Muscle of arm (tissue), 12 donors: ENCODE results near the gene TBC1D5. TPM values are rescaled to one million over a fixed set of nuclear protein-coding genes. Genes with fewer than 3 reads are reported as not detected.
"Not testable (repeated sequence)": the region's sequence is repeated elsewhere in the genome, so short reads cannot be mapped to it uniquely, and the experiment has no call there.

ENCODE experiments used
- DNase-seq: peaks from one replicate; pipeline ENCODE4 v3.0.0-alpha.2; 2013
- polyA plus RNA-seq, 12 donors: library from polyadenylated mRNA; unstranded; fragments of 120-200 nt; gene quantifications; one replicate each; pipeline ENCODE4 v1.2.1, GENCODE V29; 2013; ENCODE audit not compliant: insufficient read length in 12 of 12

Gene TBC1D5
- polyA plus RNA-seq, 12 donors = 26.0 to 38.1 (median 33.3) TPM; not detected in 1

DNA sequence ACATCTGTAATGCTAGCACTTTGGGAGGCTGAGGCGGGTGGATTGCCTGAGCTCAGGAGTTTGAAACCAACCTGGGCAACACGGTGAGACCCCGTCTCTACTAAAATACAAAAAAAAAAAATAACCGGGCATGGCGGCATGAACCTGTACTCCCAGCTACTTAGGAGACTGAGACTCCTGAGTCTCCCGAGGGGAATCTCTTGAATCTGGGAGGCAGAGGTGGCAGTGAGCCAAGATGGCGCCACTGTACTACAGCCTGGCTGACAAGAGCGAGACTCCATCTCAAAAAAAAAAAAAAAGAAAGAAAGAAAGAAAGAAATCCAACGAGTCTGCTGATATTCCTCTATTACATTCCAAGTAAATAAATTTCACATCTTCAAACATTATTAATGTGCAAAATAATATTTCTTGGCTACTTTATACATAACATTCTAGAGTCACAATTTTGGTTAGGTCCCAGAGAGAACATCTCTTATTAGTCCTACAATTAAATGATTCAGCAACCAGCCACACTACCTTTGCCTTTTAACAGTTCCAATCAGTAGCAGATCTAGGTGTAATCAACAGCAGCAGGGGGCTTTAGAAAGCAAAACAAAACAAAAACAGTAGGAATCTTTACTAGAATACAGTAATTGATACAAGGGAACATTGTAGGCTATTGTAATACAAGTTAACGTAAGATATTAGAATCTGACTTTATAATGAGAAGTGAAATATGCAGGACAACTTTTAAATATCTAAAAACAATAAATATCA is 195.8 kb downstream of the TBC1D5 start:
- no peak for DNase-seq

DNA sequence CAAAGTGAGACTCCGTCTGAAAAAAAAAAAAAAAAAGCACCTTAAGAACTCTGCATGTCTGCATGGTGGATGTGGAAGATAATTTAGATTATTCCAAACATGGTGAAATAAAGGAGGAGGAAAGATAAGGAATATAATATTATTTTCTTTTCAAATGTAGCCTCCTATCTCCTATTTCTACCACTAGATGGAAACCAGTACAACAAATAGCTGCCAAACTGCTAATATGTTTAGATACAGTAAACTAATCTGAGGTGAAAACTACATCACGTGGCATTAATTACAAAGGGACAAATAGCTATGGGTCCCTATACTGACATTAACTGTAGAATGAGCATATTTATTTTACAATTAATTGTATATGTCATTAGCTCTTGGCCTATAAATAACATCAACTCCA is 197.8 kb downstream of the TBC1D5 start:
- no peak for DNase-seq

DNA sequence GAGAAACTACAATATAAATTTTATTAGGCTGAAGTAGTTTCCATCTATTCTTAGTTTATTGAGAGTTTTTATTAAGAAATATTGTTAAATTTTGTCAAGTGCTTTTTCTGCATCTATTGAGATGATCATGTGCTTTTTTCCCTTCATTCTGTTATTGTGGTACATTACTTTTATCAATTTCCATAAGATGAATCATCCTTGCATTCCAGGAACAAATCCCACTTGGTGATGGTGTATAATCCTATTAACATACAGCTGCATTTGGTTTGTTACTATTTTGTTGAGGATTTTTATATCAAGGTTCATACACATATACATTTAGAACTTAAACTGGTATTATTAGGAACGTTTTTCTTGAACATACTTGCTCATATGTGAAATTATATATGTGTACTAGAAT is 199.8 kb downstream of the TBC1D5 start:
- no peak for DNase-seq

DNA sequence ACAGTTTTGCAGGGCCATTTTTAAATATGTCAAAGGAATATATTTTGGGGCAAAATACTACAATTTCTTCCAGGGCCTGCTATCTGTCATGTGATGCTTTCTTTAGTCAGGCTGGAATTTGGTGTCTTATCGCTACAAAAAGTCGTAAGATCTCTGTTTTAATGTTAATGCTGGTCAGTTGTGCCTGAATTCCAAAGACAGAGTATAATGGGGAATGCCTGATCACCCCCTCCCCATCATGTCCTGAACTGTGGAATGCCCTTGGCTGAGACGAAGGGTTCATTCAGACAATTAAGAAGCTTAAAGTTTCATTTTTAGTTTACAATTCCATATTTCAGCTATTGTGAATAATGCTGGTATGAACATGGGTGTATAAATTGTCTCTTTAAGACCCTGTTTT is 203.0 kb downstream of the TBC1D5 start:
- no peak for DNase-seq

DNA sequence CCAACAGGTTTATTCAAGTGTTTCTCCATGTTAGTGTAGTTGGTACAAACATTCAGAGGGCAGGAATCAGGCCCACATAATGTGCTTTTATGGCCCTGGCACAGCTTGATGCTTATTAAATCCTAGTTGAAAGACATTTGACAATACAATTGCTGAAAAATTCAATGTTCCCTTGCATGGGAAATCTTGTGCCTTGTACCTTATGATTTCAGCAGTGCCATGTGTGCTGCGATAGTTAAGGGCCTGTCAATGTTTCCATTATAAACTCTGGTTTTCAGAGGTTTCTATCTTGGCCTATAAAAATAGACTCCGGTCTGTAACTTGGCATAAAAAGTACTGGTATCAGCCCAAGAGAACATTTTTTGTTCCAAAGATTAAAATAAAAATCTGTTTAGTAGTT is 207.2 kb downstream of the TBC1D5 start:
- DNase-seq = peak; percentile 35

DNA sequence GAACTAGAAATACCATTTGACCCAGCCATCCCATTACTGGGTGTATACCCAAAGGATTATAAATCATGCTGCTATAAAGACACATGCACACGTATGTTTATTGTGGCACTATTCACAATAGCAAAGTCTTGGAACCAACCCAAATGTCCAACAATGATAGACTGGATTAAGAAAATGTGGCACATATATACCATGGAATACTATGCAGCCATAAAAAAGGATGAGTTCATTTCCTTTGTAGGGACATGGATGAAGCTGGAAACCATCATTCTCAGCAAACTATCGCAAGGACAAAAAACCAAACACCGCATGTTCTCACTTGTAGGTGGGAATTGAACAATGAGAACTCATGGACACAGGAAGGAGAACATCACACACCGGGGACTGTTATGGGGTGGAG is 210.0 kb downstream of the TBC1D5 start:
- not testable (repeated sequence) for DNase-seq

DNA sequence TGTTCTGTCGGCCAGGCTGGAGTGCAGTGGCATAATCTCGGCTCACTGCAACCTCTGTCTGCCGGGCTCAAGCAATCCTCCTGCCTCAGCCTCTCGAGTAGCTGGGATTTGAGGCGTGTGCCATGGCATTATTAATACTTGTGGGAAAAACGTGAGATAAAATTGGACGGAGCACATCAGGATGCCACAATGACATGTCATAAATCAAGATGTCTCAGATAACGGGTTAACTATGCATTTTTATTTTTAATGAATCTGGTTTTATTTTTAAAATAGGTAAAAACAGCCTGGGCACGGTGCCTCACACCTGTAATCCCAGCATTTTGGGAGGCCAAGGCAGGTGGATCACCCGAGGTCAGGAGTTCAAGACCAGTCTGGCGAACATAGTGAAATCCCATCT is 212.8 kb downstream of the TBC1D5 start:
- no peak for DNase-seq

DNA sequence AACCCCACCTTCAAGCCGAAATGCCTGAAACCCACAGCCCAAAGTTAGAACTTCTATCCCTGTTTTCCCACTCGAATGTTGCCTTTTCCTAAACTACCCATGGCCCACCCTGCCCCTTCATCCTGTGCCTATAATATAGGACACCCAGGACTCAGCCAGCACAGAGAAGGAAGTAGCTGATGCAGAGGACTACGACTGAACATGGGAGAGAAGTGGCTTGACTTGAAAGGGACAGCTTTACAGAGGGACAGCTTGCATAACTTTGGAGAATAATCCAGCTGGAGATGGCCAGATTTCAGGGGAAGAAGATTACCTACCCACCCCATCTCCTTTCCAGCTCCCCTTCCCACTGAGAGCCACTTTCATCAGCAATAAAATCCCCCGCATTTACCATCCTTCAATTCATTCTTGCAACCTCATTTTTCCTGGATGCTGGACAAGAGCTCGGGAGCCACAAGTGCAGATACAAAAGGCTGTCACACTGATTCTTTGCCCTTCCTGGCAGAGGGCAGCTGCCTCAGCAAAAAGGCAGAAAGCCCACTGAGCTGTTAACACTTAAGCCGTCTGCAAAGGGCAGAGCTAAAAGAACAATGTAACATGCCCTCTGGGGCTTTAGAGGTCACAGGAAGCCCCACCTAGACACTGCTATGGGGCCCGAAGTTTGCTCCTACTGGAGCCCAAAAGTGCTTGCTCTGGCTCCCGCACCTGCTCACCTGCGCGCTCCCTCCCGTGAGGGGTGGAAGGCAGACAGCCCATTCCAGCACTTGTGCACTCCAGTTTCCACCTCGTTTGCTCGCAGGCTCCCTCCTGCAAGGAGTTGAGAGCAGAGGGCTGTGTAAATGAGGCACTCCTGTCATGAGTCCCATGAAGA is 224.0 kb downstream of the TBC1D5 start:
- no peak for DNase-seq

DNA sequence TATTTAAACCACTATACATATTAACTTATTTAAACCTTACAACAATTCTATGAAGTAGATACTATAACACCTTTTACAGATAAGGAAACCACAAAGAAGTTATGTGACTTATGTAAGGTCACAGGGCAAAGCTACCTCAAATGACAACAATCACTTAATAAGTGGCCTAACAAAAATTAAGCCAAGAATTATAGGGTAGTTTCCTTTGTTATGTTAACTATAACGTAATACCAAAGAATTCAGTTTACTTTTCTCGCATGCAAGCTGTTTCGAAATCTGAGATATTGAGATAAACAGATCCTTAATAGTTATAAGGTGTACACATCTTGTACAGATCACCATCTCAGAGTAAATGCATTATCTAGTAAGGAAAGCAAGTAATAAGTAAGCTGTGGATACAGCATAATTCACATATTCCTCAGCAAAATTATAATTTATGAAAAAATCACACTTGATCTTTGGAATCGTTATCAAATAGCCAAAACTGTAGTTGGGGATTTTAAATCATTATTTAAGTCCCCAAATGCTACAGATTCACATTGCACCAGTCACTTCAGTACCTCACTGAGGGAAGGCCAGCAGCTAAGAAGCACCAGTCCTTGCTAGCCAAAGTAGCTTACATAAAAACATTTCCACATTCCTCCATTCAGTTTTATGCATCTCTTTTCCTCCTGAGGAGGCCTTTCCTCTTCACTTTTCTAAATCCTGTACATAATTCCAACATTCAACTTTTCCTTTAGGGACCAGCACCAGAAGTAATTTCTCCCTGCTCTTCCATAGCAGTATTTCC is 226.8 kb downstream of the TBC1D5 start:
- no peak for DNase-seq

DNA sequence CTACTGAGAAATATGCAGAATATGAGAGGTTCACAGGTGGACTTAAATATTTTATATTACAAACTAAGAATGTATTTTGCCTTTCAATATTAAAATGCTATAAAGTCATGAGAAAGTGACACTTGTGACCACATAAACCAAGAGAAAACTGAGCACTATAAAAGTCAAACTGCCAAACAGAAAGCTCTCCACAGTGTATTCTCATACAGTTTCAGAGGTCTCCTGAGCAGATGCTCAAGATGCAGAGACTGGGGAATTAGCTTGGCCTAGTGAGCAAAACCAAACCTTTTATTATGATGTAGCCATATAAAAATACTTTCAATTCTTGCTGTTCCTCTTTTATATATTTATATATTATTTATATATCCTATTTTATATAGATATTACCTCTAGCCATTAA is 227.8 kb downstream of the TBC1D5 start:
- no peak for DNase-seq

DNA sequence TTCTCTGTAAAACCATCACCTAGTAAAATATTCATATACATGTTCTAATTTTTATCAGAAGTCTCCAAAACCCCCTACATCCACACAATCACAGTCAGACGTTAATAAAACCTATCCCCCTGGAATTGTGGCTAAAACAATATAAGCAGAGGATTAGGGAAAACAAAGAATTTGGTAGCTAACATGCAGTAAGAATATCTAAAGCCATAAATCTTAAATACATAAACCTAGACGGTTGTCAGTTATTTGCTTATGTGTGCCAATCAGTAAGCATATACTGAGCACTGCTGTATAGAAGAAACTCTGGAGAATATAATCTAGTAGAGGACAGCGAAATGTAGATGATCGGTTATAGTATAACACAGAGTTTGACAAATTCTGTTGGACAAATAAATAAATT is 232.2 kb downstream of the TBC1D5 start:
- no peak for DNase-seq

DNA sequence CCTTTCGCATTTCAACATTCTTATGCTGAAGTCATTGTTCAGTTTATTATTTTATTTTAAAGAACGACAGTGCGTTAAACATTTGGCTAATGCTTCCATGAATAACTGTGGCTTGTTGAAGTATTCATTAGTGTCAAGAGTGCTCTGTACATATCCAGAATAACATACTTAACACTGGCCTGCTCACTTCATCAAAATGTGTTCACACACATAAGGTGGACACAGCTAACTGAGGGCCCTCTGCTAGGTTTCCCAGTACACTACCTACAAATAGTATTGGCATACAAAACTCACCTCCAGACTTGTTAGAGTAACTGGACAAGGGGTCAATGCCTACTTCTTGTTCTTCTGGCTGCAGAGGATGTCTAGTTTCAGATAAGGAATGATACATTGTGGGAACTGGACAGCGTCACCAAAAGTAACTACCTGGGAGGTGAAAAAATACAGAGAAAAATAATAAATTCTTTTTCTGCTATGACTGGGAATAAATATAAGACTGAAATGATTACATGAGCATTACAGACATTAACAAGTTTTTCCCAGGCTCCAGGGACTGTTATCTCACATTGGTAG is 234.2 kb downstream of the TBC1D5 start:
- DNase-seq = no peak

DNA sequence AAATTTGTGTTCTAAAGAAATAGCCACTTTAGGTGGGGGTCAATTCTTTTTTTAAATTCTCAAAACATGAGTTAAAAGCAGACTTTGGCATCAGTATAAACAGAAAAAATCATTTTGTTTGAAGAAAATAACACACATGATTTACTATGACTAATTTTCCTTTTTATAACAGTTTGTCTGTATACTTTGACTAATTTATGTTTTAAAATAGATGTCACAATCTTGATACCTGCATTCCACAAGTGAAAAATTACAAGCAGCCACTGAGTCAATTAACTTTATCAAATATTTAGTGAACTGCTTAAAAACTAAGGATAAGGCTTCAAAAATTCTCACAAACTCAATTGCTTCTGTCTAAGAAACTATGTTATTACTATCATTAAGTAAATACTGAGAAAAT is 235.0 kb downstream of the TBC1D5 start:
- DNase-seq = no peak

DNA sequence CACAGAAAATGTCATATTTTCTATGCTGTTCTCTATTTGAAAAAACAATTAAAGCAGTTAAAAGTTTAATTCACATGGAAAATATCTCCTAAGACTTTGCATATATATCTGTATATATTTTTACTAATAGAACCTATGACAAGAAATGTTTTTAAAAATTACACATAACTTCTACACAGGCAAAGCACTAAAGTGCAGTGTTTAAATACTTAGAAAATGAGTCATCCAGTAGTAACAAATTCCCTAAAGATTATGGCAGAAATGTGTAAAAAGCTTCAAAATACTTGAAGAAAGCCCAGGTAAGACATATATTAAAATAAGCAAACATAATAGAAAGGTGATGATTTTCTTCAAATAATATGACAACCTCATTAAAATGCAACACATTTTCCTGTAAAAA is 236.6 kb downstream of the TBC1D5 start:
- DNase-seq = no peak

DNA sequence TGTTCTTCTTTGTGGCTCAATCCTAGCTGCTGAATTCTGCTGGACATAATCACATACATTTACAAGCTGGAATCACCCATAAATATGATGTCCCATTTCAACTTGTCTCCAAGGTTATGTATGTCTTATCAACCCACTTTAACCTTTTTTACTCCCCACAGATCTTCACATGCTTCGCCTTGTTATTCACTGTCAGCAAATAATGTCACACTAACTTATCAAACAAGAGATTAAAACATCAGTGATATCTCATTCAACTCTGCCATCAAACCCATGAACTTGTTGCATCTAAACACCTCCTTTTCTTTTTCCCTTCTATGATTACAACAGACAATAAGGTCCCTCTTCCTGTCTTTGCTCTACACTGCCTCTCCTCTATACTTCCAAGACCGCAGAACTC is 240.7 kb downstream of the TBC1D5 start:
- DNase-seq = no peak

DNA sequence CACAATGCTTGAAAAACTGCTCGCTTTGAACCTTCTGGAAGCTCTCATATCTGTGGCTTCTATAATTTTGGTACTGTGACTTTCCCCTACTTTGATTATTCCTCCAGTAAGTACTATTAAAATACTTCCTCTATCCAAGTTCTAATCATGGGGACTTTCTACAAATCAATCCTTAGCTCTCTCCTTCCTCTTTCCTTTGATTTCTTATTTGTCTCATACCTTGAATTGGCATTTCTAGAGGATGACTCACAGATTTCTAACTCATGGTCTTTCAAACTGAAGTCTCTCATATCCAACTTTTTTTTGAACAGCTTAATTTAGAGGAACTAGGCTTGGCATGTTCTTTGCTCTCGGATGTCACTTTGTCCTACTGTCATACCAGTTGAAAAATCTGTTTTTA is 241.8 kb downstream of the TBC1D5 start:
- no peak for DNase-seq

DNA sequence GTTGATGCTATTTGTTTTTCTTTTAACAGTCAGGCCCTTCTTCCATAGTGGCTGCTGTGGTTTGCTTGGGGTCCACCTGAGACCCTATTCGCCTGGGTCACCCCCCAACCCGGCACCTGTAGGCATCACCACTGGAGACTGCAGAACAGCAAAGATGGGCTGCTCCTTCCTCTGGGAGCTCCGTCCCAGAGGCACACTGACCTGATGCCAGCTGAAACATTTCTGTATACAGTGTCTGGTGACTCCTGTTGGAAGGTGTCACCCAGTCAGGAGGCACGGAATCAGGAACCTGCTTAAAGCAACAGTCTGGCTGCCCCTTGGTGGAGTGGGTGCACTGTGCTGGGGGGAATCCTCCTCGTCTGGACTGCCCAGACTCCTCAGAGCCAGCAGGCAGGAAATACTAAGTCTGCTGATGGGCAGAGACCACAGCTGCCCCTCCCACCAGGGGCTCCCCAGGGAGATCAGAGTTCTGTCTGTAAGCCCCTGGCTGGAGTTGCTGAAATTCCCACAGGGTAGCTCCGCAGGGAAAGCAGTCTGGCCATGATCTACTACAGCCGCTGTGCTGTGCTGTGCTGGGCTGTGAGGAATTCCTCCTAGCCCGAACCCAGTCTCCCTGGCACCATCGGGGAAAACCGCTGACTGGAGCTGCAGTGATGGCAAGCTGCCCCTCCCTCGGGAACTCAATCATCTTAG is 248.2 kb downstream of the TBC1D5 start:
- DNase-seq = no peak

DNA sequence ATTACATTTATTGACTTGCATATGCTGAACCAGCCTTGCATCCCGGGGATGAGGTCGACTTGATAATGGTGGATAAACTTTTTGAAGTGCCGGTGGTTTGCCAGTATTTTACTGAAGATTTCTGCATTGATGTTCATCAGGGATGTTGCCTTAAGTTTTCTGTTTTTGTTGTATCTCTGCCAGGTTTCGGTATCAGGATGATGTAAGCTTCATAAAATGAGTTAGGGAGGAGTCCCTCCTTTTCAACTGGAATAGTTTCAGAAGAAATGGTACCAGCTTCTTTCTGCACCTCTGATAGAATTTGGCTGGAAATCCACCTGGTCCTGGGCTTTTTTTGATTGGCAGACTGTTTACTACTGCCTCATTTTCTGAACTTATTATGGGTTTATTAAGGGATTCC is 250.8 kb downstream of the TBC1D5 start:
- no peak for DNase-seq

DNA sequence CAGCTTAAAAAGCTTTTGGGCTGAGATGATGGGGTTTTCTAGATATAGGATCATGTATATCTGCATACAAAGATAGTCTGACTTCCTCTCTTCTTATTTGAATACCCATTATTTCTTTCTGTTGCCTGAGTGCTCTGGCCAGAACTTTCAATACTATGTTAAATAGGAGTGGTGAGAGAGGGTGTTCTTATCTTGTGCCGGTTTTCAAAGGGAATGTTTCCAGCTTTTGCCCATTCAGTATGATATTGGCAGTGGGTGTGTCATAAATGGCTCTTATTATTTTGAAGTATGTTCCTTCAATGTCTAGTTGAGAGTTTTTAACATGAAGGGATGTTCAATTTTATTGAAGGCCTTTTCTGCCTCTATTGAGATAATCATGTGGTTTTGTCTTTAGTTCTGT is 251.2 kb downstream of the TBC1D5 start:
- not testable (repeated sequence) for DNase-seq

DNA sequence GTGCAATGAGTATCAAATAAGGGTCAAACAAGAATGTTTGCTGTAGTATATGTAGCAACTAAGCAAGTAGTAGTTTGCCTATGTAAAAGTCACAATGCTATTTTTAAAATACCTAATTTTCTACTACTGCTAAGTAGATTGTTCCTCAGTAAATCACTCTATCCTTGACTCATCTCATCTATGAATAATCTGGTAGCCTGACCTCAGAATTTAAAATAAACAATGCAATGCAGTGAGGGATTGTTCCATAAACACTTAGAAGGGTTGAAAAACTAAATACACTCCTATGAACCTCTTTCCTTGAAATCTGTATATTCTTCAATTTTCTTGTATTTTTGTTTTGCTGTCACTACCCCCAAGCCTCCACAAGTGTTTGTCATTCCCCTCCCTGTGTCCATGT is 253.3 kb downstream of the TBC1D5 start:
- DNase-seq = no peak

DNA sequence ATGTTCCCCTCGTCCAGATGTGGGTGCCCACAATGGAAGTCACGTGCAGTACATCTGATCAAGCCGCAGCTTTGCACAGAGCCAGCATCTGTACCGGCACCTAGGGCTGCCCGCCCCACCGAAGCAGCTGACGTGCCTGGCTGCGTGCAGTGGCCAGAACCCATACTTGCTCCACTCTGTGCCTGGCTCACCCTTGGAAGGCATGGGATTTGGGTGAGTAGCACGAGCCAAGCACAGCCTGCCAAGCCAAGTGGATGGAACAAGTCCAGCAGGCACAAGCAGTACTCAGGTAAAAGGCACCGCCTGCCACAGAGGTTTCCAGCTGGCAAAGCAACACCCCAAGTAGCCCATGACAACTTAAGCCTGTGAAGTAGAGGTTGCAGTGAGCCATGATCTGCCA is 261.3 kb downstream of the TBC1D5 start:
- no peak for DNase-seq
